CD8-positive, alpha-beta memory T cell (primary cell): ENCODE data around the gene LRTM2. TPM values are rescaled to one million over a fixed set of nuclear protein-coding genes. Genes with fewer than 3 reads are reported as not detected.

Experiments used
- CTCF ChIA-PET: fragments of 350-600 bp; sonication (Branson Sonifier 250); formaldehyde crosslinking; loops from one replicate; lab custom pipeline; 2021; ENCODE audit warnings: antibody characterized with exemption; lab: Charles Lee
- POLR2A ChIA-PET: fragments of 350-600 bp; sonication (Branson Sonifier 250); formaldehyde crosslinking; loops from one replicate; lab custom pipeline; 2021; ENCODE audit warnings: antibody characterized with exemption; lab: Charles Lee
- DNase-seq, 5 donors: peaks; one replicate each; pipeline versions ENCODE4 v3.0.0 to v3.0.0-alpha.2; 2020 to 2022; ENCODE audit warnings: mixed read lengths in 1 of 5
- H3K27ac ChIP-seq: one replicate; pipeline ENCODE4 v1.7.0; 2013; ENCODE audit warnings: low read depth, mild to moderate bottlenecking, low read length, moderate library complexity
- H3K27me3 ChIP-seq: 2 replicates; pipeline ENCODE4 v1.7.0; 2013; ENCODE audit warnings: low read length, mild to moderate bottlenecking; ENCODE audit not compliant: insufficient read depth, poor library complexity, severe bottlenecking
- H3K36me3 ChIP-seq: 2 replicates; pipeline ENCODE4 v1.7.0; 2013; ENCODE audit warnings: mild to moderate bottlenecking, low read length, moderate library complexity; ENCODE audit not compliant: insufficient read depth
- H3K4me1 ChIP-seq: 2 replicates; pipeline ENCODE4 v1.7.0; 2013; ENCODE audit warnings: mild to moderate bottlenecking, low read length, moderate library complexity; ENCODE audit not compliant: insufficient read depth
- H3K4me3 ChIP-seq: 2 replicates; pipeline ENCODE4 v1.7.0; 2013; ENCODE audit warnings: mild to moderate bottlenecking, low read length
- H3K9me3 ChIP-seq: 2 replicates; pipeline ENCODE4 v1.7.0; 2013; ENCODE audit warnings: mild to moderate bottlenecking, low read length
- H3K27ac Mint-ChIP-seq, 8 donors: one replicate each; pipeline ENCODE4 v1.8.0; 2020 to 2021; ENCODE audit warnings: mixed read lengths in 8 of 8, mild to moderate bottlenecking in 6 of 8, inconsistent platforms in 3 of 8, moderate library complexity in 3 of 8
- H3K27me3 Mint-ChIP-seq, 2 donors: one replicate each; pipeline ENCODE4 v1.8.0; 2020 to 2021; ENCODE audit warnings: mixed read lengths in 2 of 2, mild to moderate bottlenecking in 1 of 2, moderate library complexity in 1 of 2
- H3K36me3 Mint-ChIP-seq, 3 donors: one replicate each; pipeline ENCODE4 v1.8.0; 2020 to 2021; ENCODE audit warnings: mixed read lengths in 3 of 3, inconsistent platforms in 1 of 3, mild to moderate bottlenecking in 1 of 3
- H3K4me1 Mint-ChIP-seq, 3 donors: one replicate each; pipeline ENCODE4 v1.8.0; 2020 to 2021; ENCODE audit warnings: mixed read lengths in 3 of 3, inconsistent platforms in 1 of 3, mild to moderate bottlenecking in 1 of 3
- H3K4me3 Mint-ChIP-seq, 7 donors: one replicate each; pipeline ENCODE4 v1.8.0; 2020 to 2021; ENCODE audit warnings: mixed read lengths in 7 of 7, mild to moderate bottlenecking in 6 of 7, moderate library complexity in 4 of 7, inconsistent platforms in 2 of 7
- H3K9me3 Mint-ChIP-seq, 5 donors: one replicate each; pipeline ENCODE4 v1.8.0; 2020 to 2022; ENCODE audit warnings: mixed read lengths in 5 of 5, mild to moderate bottlenecking in 3 of 5, moderate library complexity in 2 of 5, inconsistent platforms in 1 of 5
- polyA plus RNA-seq: library from polyadenylated mRNA; unstranded; fragments of 300-500 nt; fragmentation: Illumina TruSeq; gene quantifications from one replicate; pipeline ENCODE4 v1.2.3, GENCODE V29; 2021
- total RNA-seq, 2 experiments: library from RNA; stranded (reverse); gene quantifications; one replicate each; pipeline ENCODE4 v1.2.3, GENCODE V29; 2021

Gene LRTM2
- total and polyA plus RNA-seq, 3 experiments from 2014 or later = 0.24 TPM; not detected in 2

DNA sequence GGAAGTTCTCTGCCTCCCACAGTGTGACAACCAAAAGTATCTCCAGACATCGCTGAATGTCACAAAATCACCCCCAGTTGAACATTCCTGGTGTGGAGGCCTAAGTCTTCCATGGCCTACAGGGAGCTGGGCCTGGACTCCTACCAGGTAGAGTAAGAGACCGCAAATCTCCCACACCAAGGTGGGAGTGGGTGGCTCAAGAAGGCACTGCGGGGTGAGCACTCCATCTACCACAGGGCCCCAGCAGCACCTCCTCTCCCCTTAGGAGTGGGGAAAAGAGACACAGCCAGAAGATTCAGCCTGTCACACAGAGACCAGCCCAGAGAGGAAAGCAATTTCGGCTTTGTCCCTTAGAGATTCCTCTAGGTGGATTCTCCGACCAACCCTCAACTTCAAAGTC lies 25.5 kb downstream of the LRTM2 start:
- no peaks in the 10 kb centered on the region for H3K36me3 ChIP-seq
- Mint-ChIP-seq H3K4me3 (no peak overlapping the region), H3K27me3 (peaks cover 6 to 30% of the 10 kb centered on the region in 2 donors), H3K9me3 (no peaks in the 10 kb centered on the region), H3K27ac (no peak overlapping the region), H3K36me3 (no peaks in the 10 kb centered on the region), H3K4me1 (no peaks in the 10 kb centered on the region)
- POLR2A ChIA-PET = no interaction called here
- CTCF ChIA-PET = no interaction called here
- H3K9me3 ChIP-seq = no peaks in the 10 kb centered on the region
- no peaks in the 10 kb centered on the region for H3K4me1 ChIP-seq
- DNase-seq = no peak
- H3K4me3 ChIP-seq = no peak overlapping the region
- H3K27ac ChIP-seq = no peak overlapping the region
- H3K27me3 ChIP-seq = no peaks in the 10 kb centered on the region

DNA sequence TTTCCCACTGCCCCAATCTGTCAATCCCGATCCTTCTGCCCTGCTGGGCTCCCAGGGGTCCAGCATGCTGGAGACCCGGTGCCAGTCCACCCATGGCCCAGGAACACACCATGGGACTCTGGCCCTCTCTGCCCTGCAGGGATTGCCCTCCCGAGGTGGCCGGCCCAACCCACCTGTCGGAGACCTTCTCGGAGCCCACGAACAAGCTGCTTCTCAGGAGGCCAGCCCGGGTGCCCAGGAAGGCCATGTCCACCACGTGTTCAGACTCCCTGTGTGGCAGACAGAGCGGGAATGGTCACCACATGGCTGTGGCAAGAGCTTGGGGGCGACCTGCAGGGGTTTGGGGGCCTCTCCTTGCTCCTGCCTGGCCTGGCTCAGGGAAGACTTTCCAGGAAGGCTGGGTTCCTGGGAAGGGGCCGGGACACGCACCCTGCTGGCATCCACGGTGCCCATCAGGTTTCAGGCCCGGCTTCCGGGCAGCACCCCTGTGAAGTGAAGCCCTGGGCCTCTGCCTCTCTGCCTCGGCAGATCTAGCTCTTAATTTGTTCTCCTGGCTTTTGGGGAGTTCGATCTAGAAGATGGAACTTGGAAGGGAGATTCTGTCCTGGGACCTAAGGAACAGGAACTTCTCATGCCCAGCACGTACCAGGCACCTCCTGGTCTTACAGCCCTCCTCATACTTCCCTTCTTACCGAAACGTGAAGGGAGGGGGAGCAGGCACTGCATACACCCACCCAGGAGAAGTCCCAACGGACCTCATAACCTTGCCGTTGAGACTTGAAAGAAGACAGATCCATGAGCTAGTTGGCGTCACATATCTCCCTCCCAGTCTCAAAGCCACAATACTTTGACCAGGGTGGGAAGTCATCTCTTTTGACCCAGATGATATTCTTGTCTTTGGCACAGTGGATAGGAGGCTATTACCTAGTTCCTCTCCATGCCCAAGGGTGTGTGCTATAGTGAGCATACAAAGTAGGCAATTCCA lies 26.3 kb downstream of the LRTM2 start:
- no peak overlapping the region for H3K4me3 ChIP-seq
- ChIA-PET POLR2A (no interaction called here), CTCF (no interaction called here)
- peaks cover 0 to 6% (median 3%) of the 10 kb centered on the region in 3 donors for H3K4me1 Mint-ChIP-seq
- H3K27ac Mint-ChIP-seq = no peak overlapping the region
- H3K9me3 Mint-ChIP-seq = no peaks in the 10 kb centered on the region
- peak in 1 of 5 donors; percentile 31 for DNase-seq
- no peaks in the 10 kb centered on the region for H3K27me3 ChIP-seq
- H3K36me3 Mint-ChIP-seq = no peaks in the 10 kb centered on the region
- no peaks in the 10 kb centered on the region for H3K36me3 ChIP-seq
- no peak overlapping the region for H3K27ac ChIP-seq
- no peaks in the 10 kb centered on the region for H3K4me1 ChIP-seq
- no peak overlapping the region for H3K4me3 Mint-ChIP-seq
- peaks cover 6 to 30% of the 10 kb centered on the region in 2 donors for H3K27me3 Mint-ChIP-seq
- no peaks in the 10 kb centered on the region for H3K9me3 ChIP-seq

DNA sequence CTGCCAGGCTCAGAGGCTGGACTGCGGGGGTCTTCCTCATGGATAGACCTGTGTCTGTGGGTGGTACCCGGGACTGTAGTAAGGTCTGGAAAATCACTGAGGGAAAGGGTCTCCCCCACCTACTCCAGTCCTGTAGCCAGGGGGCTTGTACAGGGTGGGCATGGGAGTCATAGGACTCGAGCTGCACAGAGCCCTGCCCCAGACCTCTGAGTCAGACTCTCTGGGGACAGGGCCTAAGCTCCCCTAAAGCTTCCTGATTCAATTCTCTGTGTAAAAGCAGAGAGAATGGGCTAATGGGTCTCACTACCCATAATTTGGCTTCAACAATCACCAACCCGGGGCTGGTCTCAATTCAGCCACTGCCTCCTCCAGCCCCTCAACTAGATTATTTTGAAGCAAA lies 27.0 kb downstream of the LRTM2 start:
- Histone ChIP-seq H3K36me3 (no peaks in the 10 kb centered on the region), H3K4me1 (no peaks in the 10 kb centered on the region), H3K27ac (no peak overlapping the region), H3K9me3 (no peaks in the 10 kb centered on the region), H3K27me3 (no peaks in the 10 kb centered on the region), H3K4me3 (no peak overlapping the region)
- no peaks in the 10 kb centered on the region for H3K9me3 Mint-ChIP-seq
- peak overlapping the region in 1 of 8 donors; percentile 33 for H3K27ac Mint-ChIP-seq
- no peak overlapping the region for H3K4me3 Mint-ChIP-seq
- H3K27me3 Mint-ChIP-seq = peaks cover 3 to 25% of the 10 kb centered on the region in 2 donors
- DNase-seq = peak in 1 of 5 donors; percentile 20
- ChIA-PET POLR2A (no interaction called here), CTCF (no interaction called here)
- H3K4me1 Mint-ChIP-seq = peaks cover 0 to 9% (median 3%) of the 10 kb centered on the region in 3 donors
- no peaks in the 10 kb centered on the region for H3K36me3 Mint-ChIP-seq

DNA sequence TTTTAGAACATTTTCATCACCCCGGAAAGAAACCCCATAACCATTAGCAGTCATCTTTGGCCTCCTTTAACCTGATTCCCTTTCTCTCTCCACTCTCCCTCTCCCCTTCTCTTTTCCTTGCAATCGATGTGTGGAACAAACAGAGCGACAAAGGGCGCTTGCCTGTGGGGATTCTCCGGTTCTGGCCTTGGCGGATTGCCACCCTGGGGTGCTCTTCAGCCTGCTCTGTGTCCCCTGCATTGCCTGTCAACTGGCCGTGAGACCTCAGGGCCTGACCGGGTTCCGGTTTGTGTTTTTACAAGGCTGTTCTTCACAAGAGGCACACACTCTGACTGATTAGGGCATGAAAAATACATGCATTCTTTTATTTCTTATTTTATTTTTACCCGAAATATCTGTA lies 27.8 kb downstream of the LRTM2 start:
- peak in 1 of 5 donors; percentile 12 for DNase-seq
- Mint-ChIP-seq H3K36me3 (no peaks in the 10 kb centered on the region), H3K4me1 (peaks cover 0 to 9% (median 3%) of the 10 kb centered on the region in 3 donors), H3K27me3 (peaks cover 7 to 21% of the 10 kb centered on the region in 2 donors), H3K9me3 (no peaks in the 10 kb centered on the region), H3K27ac (no peak overlapping the region), H3K4me3 (no peak overlapping the region)
- Histone ChIP-seq H3K27ac (no peak overlapping the region), H3K36me3 (no peaks in the 10 kb centered on the region), H3K27me3 (no peaks in the 10 kb centered on the region), H3K4me3 (no peak overlapping the region), H3K4me1 (no peaks in the 10 kb centered on the region), H3K9me3 (no peaks in the 10 kb centered on the region)
- POLR2A ChIA-PET = no interaction called here
- CTCF ChIA-PET = no interaction called here

DNA sequence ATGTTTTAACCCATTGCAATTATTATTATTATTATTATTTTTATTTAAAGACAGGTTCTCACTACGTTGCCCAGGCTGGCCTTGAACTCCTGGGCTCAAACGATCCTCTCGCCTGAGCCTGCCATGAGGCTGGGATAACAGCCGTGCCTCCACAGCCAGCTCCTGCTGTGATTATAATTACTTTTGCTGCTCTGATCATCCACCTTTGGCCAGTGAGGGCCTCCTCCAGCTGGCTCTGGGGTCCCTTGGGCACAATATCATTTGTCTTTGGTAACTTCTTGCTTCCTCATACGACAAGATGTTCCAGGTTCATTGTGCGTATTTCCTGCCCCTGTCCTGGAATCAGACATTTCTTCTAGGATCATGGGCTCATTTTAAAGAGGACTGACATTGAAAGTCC lies 28.4 kb downstream of the LRTM2 start:
- Mint-ChIP-seq H3K27me3 (peaks cover 7 to 21% of the 10 kb centered on the region in 2 donors), H3K4me1 (peaks cover 0 to 9% (median 3%) of the 10 kb centered on the region in 3 donors), H3K9me3 (no peaks in the 10 kb centered on the region), H3K4me3 (no peak overlapping the region), H3K36me3 (no peaks in the 10 kb centered on the region), H3K27ac (peak overlapping the region in 1 of 8 donors; percentile 15)
- no peaks in the 10 kb centered on the region for H3K9me3 ChIP-seq
- H3K27me3 ChIP-seq = no peaks in the 10 kb centered on the region
- no peak for DNase-seq
- H3K36me3 ChIP-seq = no peaks in the 10 kb centered on the region
- CTCF ChIA-PET = no interaction called here
- POLR2A ChIA-PET = no interaction called here
- no peak overlapping the region for H3K4me3 ChIP-seq
- no peak overlapping the region for H3K27ac ChIP-seq
- no peaks in the 10 kb centered on the region for H3K4me1 ChIP-seq

- Histone ChIP-seq H3K4me1 (no peaks in the 10 kb centered on the region), H3K9me3 (no peaks in the 10 kb centered on the region), H3K27ac (no peak overlapping the region), H3K36me3 (no peaks in the 10 kb centered on the region), H3K4me3 (no peak overlapping the region), H3K27me3 (no peaks in the 10 kb centered on the region)
- ChIA-PET CTCF (no interaction called here), POLR2A (no interaction called here)
- Mint-ChIP-seq H3K27ac (peak overlapping the region in 2 of 8 donors; percentile 21 to 46), H3K9me3 (no peaks in the 10 kb centered on the region), H3K36me3 (no peaks in the 10 kb centered on the region), H3K27me3 (peaks cover 9 to 14% of the 10 kb centered on the region in 2 donors), H3K4me1 (peaks cover 4 to 15% (median 8%) of the 10 kb centered on the region in 3 donors), H3K4me3 (no peak overlapping the region)
- DNase-seq = no peak
Measured at GRCh38 chr12:1851151-1851701, 30.9 kb downstream of the LRTM2 start.

- Mint-ChIP-seq H3K27ac (no peak overlapping the region), H3K9me3 (no peaks in the 10 kb centered on the region), H3K36me3 (no peaks in the 10 kb centered on the region), H3K4me1 (peaks cover 4 to 15% (median 8%) of the 10 kb centered on the region in 3 donors), H3K4me3 (no peak overlapping the region), H3K27me3 (peaks cover 9% of the 10 kb centered on the region in 2 donors)
- H3K27ac ChIP-seq = no peak overlapping the region
- no peak for DNase-seq
- POLR2A ChIA-PET = no interaction called here
- H3K4me1 ChIP-seq = no peaks in the 10 kb centered on the region
- CTCF ChIA-PET = no interaction called here
- no peaks in the 10 kb centered on the region for H3K9me3 ChIP-seq
- H3K27me3 ChIP-seq = no peaks in the 10 kb centered on the region
- H3K4me3 ChIP-seq = no peak overlapping the region
- H3K36me3 ChIP-seq = no peaks in the 10 kb centered on the region
Measured at GRCh38 chr12:1852076-1852475, 31.7 kb downstream of the LRTM2 start.

DNA sequence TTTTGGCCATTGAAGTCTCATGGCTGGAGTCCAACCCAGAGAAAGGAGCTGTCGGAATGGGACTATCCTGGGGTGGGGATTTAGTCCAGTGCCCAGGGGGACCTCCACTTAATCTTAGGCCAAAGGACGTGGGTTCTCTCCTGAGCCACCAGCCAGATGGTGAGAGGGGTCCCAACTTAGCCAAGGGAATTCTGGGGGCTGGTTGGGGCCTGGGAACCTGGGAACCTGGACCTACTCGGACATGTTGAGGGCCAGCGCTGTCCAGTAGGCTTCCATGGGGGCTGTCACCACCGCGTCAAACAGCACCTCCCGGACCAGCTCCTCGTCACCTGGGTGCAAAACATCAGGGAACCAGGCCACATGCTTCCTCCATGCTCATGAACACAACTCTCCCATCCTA lies 33.4 kb downstream of the LRTM2 start:
- DNase-seq = no peak
- Mint-ChIP-seq H3K9me3 (no peaks in the 10 kb centered on the region), H3K4me1 (peaks cover 4 to 15% (median 8%) of the 10 kb centered on the region in 3 donors), H3K27me3 (peaks cover 6 to 11% of the 10 kb centered on the region in 2 donors), H3K4me3 (no peak overlapping the region), H3K36me3 (no peaks in the 10 kb centered on the region), H3K27ac (no peak overlapping the region)
- Histone ChIP-seq H3K27ac (no peak overlapping the region), H3K4me3 (no peak overlapping the region), H3K36me3 (no peaks in the 10 kb centered on the region), H3K9me3 (no peaks in the 10 kb centered on the region), H3K27me3 (no peaks in the 10 kb centered on the region), H3K4me1 (no peaks in the 10 kb centered on the region)
- POLR2A ChIA-PET = no interaction called here
- CTCF ChIA-PET = no interaction called here
